B cell (primary cell): ENCODE measurements around the gene MTG2. TPM values are rescaled to one million over a fixed set of nuclear protein-coding genes. Genes with fewer than 3 reads are reported as not detected.

Experiments used
- ATAC-seq: fragments of 200-7000 bp; cut with Tn5 transposase; one replicate; pipeline ENCODE4 v1.10.0; 2021; ENCODE audit warnings: low read depth, mild to moderate bottlenecking, moderate number of reproducible peaks, moderate library complexity
- CTCF ChIA-PET: fragments of 350-600 bp; sonication (Branson Sonifier 250); formaldehyde crosslinking; loops from one replicate; lab custom pipeline; 2021; ENCODE audit warnings: antibody characterized with exemption, inconsistent platforms; lab: Charles Lee
- POLR2A ChIA-PET: fragments of 350-600 bp; sonication (Branson Sonifier 250); formaldehyde crosslinking; loops from one replicate; lab custom pipeline; 2021; ENCODE audit warnings: antibody characterized with exemption; lab: Charles Lee
- DNase-seq: peaks from one replicate; pipeline ENCODE4 v3.0.0; 2013
- H2AFZ ChIP-seq: 2 replicates; pipeline ENCODE4 v1.6.1; 2012; ENCODE audit warnings: mild to moderate bottlenecking, low read depth, low read length; ENCODE audit not compliant: insufficient read depth, poor library complexity, severe bottlenecking
- H3K27ac ChIP-seq, 2 donors: 1 replicate in 1 of 2; 2 replicates in 1 of 2; pipeline ENCODE4 v1.5.1; 2012 to 2013; ENCODE audit warnings: low read length in 2 of 2, mild to moderate bottlenecking in 2 of 2, moderate library complexity in 1 of 2
- H3K27me3 ChIP-seq, 4 experiments: fragments of 200-600 bp in 1 of 4; sonication (generic) in 1 of 4; replicated peaks in 1 of 4; 1 replicate in 2 of 4; 2 replicates in 2 of 4; pipeline versions ENCODE4 v1.6.1 to v1.7.0; 2013 to 2016; ENCODE audit warnings: low read length in 3 of 4, mild to moderate bottlenecking in 2 of 4, mixed read lengths in 1 of 4, moderate library complexity in 1 of 4; ENCODE audit not compliant: insufficient read depth in 4 of 4, control insufficient read depth in 3 of 4; ENCODE audit errors: control extremely low read depth in 1 of 4
- H3K36me3 ChIP-seq, 2 experiments: replicated peaks in 1 of 2; 1 replicate in 1 of 2; 2 replicates in 1 of 2; pipeline versions ENCODE4 v1.6.1 to v1.7.1; 2013; ENCODE audit warnings: low read length in 1 of 2; ENCODE audit not compliant: insufficient read depth in 2 of 2, control insufficient read depth in 1 of 2; ENCODE audit errors: control extremely low read depth in 1 of 2, extremely low read depth in 1 of 2
- H3K4me1 ChIP-seq, 2 donors: fragments of 200-600 bp in 1 of 2; sonication (generic) in 1 of 2; 1 replicate in 1 of 2; 2 replicates in 1 of 2; pipeline versions ENCODE4 v1.5.1 to v1.6.1; 2013 to 2017; ENCODE audit warnings: low read length in 2 of 2; ENCODE audit not compliant: control insufficient read depth in 2 of 2, insufficient read depth in 2 of 2
- H3K4me2 ChIP-seq: replicated peaks from 2 replicates; pipeline ENCODE3; 2012; ENCODE audit warnings: mild to moderate bottlenecking, low read depth, low read length; ENCODE audit not compliant: poor library complexity, severe bottlenecking
- H3K4me3 ChIP-seq, 5 experiments: fragments of 200-600 bp in 1 of 5; sonication (generic) in 1 of 5; 1 replicate in 3 of 5; 2 replicates in 2 of 5; pipeline versions ENCODE4 v1.5.1 to v1.7.0; 2011 to 2016; ENCODE audit warnings: low read length in 4 of 5, mild to moderate bottlenecking in 4 of 5, low read depth in 2 of 5, control low read depth in 1 of 5, moderate library complexity in 1 of 5; ENCODE audit not compliant: insufficient read depth in 1 of 5; ENCODE audit errors: control extremely low read depth in 1 of 5, extremely low read depth in 1 of 5
- H3K79me2 ChIP-seq: fragments of 200-600 bp; sonication (generic); one replicate; pipeline ENCODE4 v1.6.0; 2016; ENCODE audit warnings: low read length; ENCODE audit not compliant: control insufficient read depth, insufficient read depth
- H3K9ac ChIP-seq: fragments of 200-600 bp; sonication (generic); 2 replicates; pipeline ENCODE4 v1.6.1; 2017; ENCODE audit warnings: mild to moderate bottlenecking, low read length, moderate library complexity
- H3K9me3 ChIP-seq, 3 donors: one replicate each; pipeline versions ENCODE4 v1.6.1 to v1.7.1; 2013; ENCODE audit warnings: low read length in 2 of 3; ENCODE audit not compliant: control insufficient read depth in 2 of 3, insufficient read depth in 1 of 3; ENCODE audit errors: control extremely low read depth in 1 of 3
- H4K20me1 ChIP-seq: 2 replicates; pipeline ENCODE4 v1.6.0; 2012; ENCODE audit warnings: mild to moderate bottlenecking, low read length; ENCODE audit not compliant: insufficient read depth, control insufficient read depth, poor library complexity, severe bottlenecking
- H3K27ac Mint-ChIP-seq: one replicate; pipeline ENCODE4 v1.8.0; 2021; ENCODE audit warnings: mixed read lengths
- H3K27me3 Mint-ChIP-seq: one replicate; pipeline ENCODE4 v1.8.0; 2021; ENCODE audit warnings: mixed read lengths
- H3K4me1 Mint-ChIP-seq: one replicate; pipeline ENCODE4 v1.8.0; 2021; ENCODE audit warnings: mixed read lengths
- H3K4me3 Mint-ChIP-seq: one replicate; pipeline ENCODE4 v1.8.0; 2021; ENCODE audit warnings: mixed read lengths
- H3K9me3 Mint-ChIP-seq: one replicate; pipeline ENCODE4 v1.8.0; 2022; ENCODE audit warnings: mixed read lengths; ENCODE audit not compliant: insufficient read depth
- CTCF ChIP-seq: fragments of 200-600 bp; IDR thresholded peaks from one replicate; pipeline ENCODE4 v1.8.0; 2022; ENCODE audit warnings: antibody characterized with exemption, mild to moderate bottlenecking
- EZH2 ChIP-seq: IDR thresholded peaks from 2 replicates; pipeline ENCODE4 v1.6.1; 2012; ENCODE audit warnings: borderline replicate concordance, low read depth, mild to moderate bottlenecking, moderate library complexity, low read length; ENCODE audit not compliant: insufficient read depth, poor library complexity, severe bottlenecking
- WGBS: methylation state at CpG from one replicate; pipeline ENCODE4 v1.1.5; 2013; ENCODE audit warnings: missing lambda C conversion rate; ENCODE audit not compliant: insufficient coverage; 5-methylcytosine and 5-hydroxymethylcytosine counted together
- intact Hi-C: fragments of 100-400 bp; cut with micrococcal nuclease; formaldehyde crosslinking; loops from one replicate; pipeline ENCODE4 v1.10.0; 2022
- polyA plus RNA-seq: library from polyadenylated mRNA; depleted of rRNA; stranded (reverse); fragments of >200 nt; gene quantifications from 2 replicates; pipeline ENCODE4 v1.2.3, GENCODE V29; 2012
- total RNA-seq, 2 donors: library from RNA; stranded (reverse); fragments of 120-200 nt in 1 of 2; gene quantifications; 1 replicate in 1 of 2; 2 replicates in 1 of 2; pipeline versions ENCODE4 v1.2.3 to v1.2.4, GENCODE V29; 2013 to 2022

The MTG2 gene
- total and polyA plus RNA-seq, 2 donors (not counting 1 experiment from before 2014, with no cell fraction given) = 29.6 to 48.4 TPM

DNA sequence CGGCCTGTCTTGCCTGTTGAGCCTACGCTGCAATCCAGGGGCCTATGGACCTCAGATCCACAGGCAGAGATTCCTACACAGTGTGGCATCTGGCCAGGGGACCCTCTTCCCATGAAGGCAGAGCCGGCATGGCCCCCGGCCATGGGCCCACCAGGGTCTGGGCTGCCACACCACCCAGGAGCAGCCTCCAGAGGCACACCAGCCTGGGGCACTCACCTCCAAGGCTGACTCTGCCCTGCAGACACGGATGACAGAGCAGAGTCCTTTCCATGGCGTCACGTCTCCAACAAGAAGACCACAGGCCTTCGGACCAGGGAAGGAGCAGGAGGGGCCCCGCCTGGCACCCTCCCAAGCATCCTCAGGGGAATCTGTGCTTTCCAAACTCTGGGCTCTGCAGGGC lies 40.7 kb downstream of the MTG2 start:
- CTCF ChIA-PET = no interaction called here
- intact Hi-C loops = no loop called here

More for the DNA sequence above, 40.7 kb downstream of the MTG2 start:
- Histone ChIP-seq H3K79me2 (no peaks in the 10 kb centered on the region), H3K4me3 (no peak overlapping the region), H3K9me3 (peaks cover 0 to 28% (median 0%) of the 10 kb centered on the region in 3 donors), H2AFZ (no peak overlapping the region), H4K20me1 (peaks cover 5% of the 10 kb centered on the region), H3K4me1 (peaks cover 12 to 17% of the 10 kb centered on the region in 2 donors), H3K36me3 (no peaks in the 10 kb centered on the region), H3K27me3 (peaks cover 0 to 68% (median 27%) of the 10 kb centered on the region in 4 experiments), H3K27ac (no peak overlapping the region), H3K9ac (no peak overlapping the region), H3K4me2 (no peak overlapping the region)
- no peaks in the 10 kb centered on the region for H3K9me3 Mint-ChIP-seq
- H3K27ac Mint-ChIP-seq = no peak overlapping the region
- 92% methylated on average over 9 of the region's 9 CpGs for WGBS
- H3K27me3 Mint-ChIP-seq = peaks cover 33% of the 10 kb centered on the region
- DNase-seq (no peak), ATAC-seq (no peak)
- H3K4me1 Mint-ChIP-seq = peaks cover 2% of the 10 kb centered on the region
- TF ChIP-seq EZH2 = no peak
- TF ChIP-seq CTCF = no peak
- H3K4me3 Mint-ChIP-seq = no peak overlapping the region
- POLR2A ChIA-PET = no interaction called here
